Measurements from ENCODE around the gene ESRRG.
"Not testable (repeated sequence)": the region's sequence is repeated elsewhere in the genome, so short reads cannot be mapped to it uniquely, and the experiment has no call there.

ESRRG gene

GRCh38 chr1:216535059-216535458 is 188.2 kb downstream of the ESRRG start:
- H3K4me3 ChIP-seq = no peak overlapping the region
- DNase-seq (ENCODE audit: low read depth, low spot score) = no peak
- no peaks in the 10 kb centered on the region for H3K36me3 ChIP-seq (ENCODE audit: insufficient read depth, low read length)
- no peak for TF ChIP-seq FOXP2 (optimal IDR thresholded peaks at IDR 0.05; ENCODE audit: control extremely low read depth, extremely low read length, insufficient read depth)
- no peak for TF ChIP-seq EZH2 (IDR thresholded peaks at IDR 0.05)
- TF ChIP-seq POLR2AphosphoS5 (IDR thresholded peaks at IDR 0.05; ENCODE audit: borderline replicate concordance, low read depth, low read length) = no peak
- no peak overlapping the region for H3K9ac ChIP-seq (ENCODE audit: insufficient read length)
- H3K27ac ChIP-seq = no peak overlapping the region
- no peaks in the 10 kb centered on the region for H3K9me3 ChIP-seq (ENCODE audit: low read depth, low read length)

- H3K4me3 ChIP-seq = no peak overlapping the region
- no peak overlapping the region for H3K27ac ChIP-seq
- TF ChIP-seq EZH2 (IDR thresholded peaks at IDR 0.05) (no peak), FOXP2 (optimal IDR thresholded peaks at IDR 0.05; ENCODE audit: control extremely low read depth, extremely low read length, insufficient read depth) (no peak), POLR2AphosphoS5 (IDR thresholded peaks at IDR 0.05; ENCODE audit: borderline replicate concordance, low read depth, low read length) (no peak)
- H3K9me3 ChIP-seq (ENCODE audit: low read depth, low read length) = no peaks in the 10 kb centered on the region
- no peaks in the 10 kb centered on the region for H3K36me3 ChIP-seq (ENCODE audit: insufficient read depth, low read length)
- no peak for DNase-seq (ENCODE audit: low read depth, low spot score)
- no peak overlapping the region for H3K9ac ChIP-seq (ENCODE audit: insufficient read length)
Measured at GRCh38 chr1:216533776-216534175, 189.5 kb downstream of the ESRRG start.

- no peak overlapping the region for H3K27ac ChIP-seq
- no peak overlapping the region for H3K9ac ChIP-seq (ENCODE audit: insufficient read length)
- H3K9me3 ChIP-seq (ENCODE audit: low read depth, low read length) = no peaks in the 10 kb centered on the region
- no peaks in the 10 kb centered on the region for H3K36me3 ChIP-seq (ENCODE audit: insufficient read depth, low read length)
- no peak overlapping the region for H3K4me3 ChIP-seq
- TF ChIP-seq EZH2 (IDR thresholded peaks at IDR 0.05) (no peak), POLR2AphosphoS5 (IDR thresholded peaks at IDR 0.05; ENCODE audit: borderline replicate concordance, low read depth, low read length) (no peak), FOXP2 (optimal IDR thresholded peaks at IDR 0.05; ENCODE audit: control extremely low read depth, extremely low read length, insufficient read depth) (no peak)
- DNase-seq (ENCODE audit: low read depth, low spot score) = no peak
Measured at GRCh38 chr1:216532251-216532798, 190.9 kb downstream of the ESRRG start.

GRCh38 chr1:216531263-216532239 is 191.7 kb downstream of the ESRRG start:
- TF ChIP-seq FOXP2 (optimal IDR thresholded peaks at IDR 0.05; ENCODE audit: control extremely low read depth, extremely low read length, insufficient read depth) (no peak), POLR2AphosphoS5 (IDR thresholded peaks at IDR 0.05; ENCODE audit: borderline replicate concordance, low read depth, low read length) (no peak), EZH2 (IDR thresholded peaks at IDR 0.05) (no peak)
- Histone ChIP-seq H3K27ac (no peak overlapping the region), H3K9me3 (ENCODE audit: low read depth, low read length) (no peaks in the 10 kb centered on the region), H3K36me3 (ENCODE audit: insufficient read depth, low read length) (no peaks in the 10 kb centered on the region), H3K9ac (ENCODE audit: insufficient read length) (no peak overlapping the region), H3K4me3 (no peak overlapping the region)
- DNase-seq (ENCODE audit: low read depth, low spot score) = no peak

GRCh38 chr1:216529851-216530250 is 193.4 kb downstream of the ESRRG start:
- not testable (repeated sequence) for H3K4me3 ChIP-seq; H3K27ac ChIP-seq; H3K36me3 ChIP-seq (ENCODE audit: insufficient read depth, low read length); H3K9me3 ChIP-seq (ENCODE audit: low read depth, low read length); DNase-seq (ENCODE audit: low read depth, low spot score); H3K9ac ChIP-seq (ENCODE audit: insufficient read length)

GRCh38 chr1:216528816-216529215 is 194.4 kb downstream of the ESRRG start:
- Histone ChIP-seq H3K4me3 (no peak overlapping the region), H3K27ac (no peak overlapping the region), H3K9ac (ENCODE audit: insufficient read length) (no peak overlapping the region), H3K36me3 (ENCODE audit: insufficient read depth, low read length) (no peaks in the 10 kb centered on the region), H3K9me3 (ENCODE audit: low read depth, low read length) (no peaks in the 10 kb centered on the region)
- TF ChIP-seq EZH2 (IDR thresholded peaks at IDR 0.05) = no peak
- TF ChIP-seq FOXP2 (optimal IDR thresholded peaks at IDR 0.05; ENCODE audit: control extremely low read depth, extremely low read length, insufficient read depth) = no peak
- no peak for TF ChIP-seq POLR2AphosphoS5 (IDR thresholded peaks at IDR 0.05; ENCODE audit: borderline replicate concordance, low read depth, low read length)
- DNase-seq (ENCODE audit: low read depth, low spot score) = no peak

GRCh38 chr1:216523449-216524190 is 199.6 kb downstream of the ESRRG start:
- Histone ChIP-seq H3K27ac (no peak overlapping the region), H3K9ac (ENCODE audit: insufficient read length) (no peak overlapping the region), H3K9me3 (ENCODE audit: low read depth, low read length) (no peaks in the 10 kb centered on the region), H3K36me3 (ENCODE audit: insufficient read depth, low read length) (no peaks in the 10 kb centered on the region), H3K4me3 (no peak overlapping the region)
- TF ChIP-seq EZH2 (IDR thresholded peaks at IDR 0.05) (no peak), FOXP2 (optimal IDR thresholded peaks at IDR 0.05; ENCODE audit: control extremely low read depth, extremely low read length, insufficient read depth) (no peak), POLR2AphosphoS5 (IDR thresholded peaks at IDR 0.05; ENCODE audit: borderline replicate concordance, low read depth, low read length) (no peak)
- DNase-seq (ENCODE audit: low read depth, low spot score) = no peak

- no peak overlapping the region for H3K27ac ChIP-seq
- no peaks in the 10 kb centered on the region for H3K36me3 ChIP-seq (ENCODE audit: insufficient read depth, low read length)
- no peak overlapping the region for H3K9ac ChIP-seq (ENCODE audit: insufficient read length)
- no peak overlapping the region for H3K4me3 ChIP-seq
- no peak for DNase-seq (ENCODE audit: low read depth, low spot score)
- TF ChIP-seq POLR2AphosphoS5 (IDR thresholded peaks at IDR 0.05; ENCODE audit: borderline replicate concordance, low read depth, low read length) (no peak), FOXP2 (optimal IDR thresholded peaks at IDR 0.05; ENCODE audit: control extremely low read depth, extremely low read length, insufficient read depth) (no peak), EZH2 (IDR thresholded peaks at IDR 0.05) (no peak)
- H3K9me3 ChIP-seq (ENCODE audit: low read depth, low read length) = no peaks in the 10 kb centered on the region
Measured at GRCh38 chr1:216523043-216523442, 200.2 kb downstream of the ESRRG start.
